ENCODE results near the gene ADAMTS17.

- TF ChIP-seq CTCF (conservative IDR thresholded peaks at IDR 0.05), result no peak
- TF ChIP-seq ZFX (IDR thresholded peaks at IDR 0.05), result no peak
These were observed 134.7 kb downstream of the ADAMTS17 start for GRCh38 chr15:100207053-100207452.
